ENCODE measurements around the gene MRPL49. TPM values are rescaled to one million over a fixed set of nuclear protein-coding genes. Genes with fewer than 3 reads are reported as not detected.

Gene MRPL49
- total RNA-seq, 4 donors from 2014 or later = 37.2 to 47.9 (median 43.2) TPM

DNA sequence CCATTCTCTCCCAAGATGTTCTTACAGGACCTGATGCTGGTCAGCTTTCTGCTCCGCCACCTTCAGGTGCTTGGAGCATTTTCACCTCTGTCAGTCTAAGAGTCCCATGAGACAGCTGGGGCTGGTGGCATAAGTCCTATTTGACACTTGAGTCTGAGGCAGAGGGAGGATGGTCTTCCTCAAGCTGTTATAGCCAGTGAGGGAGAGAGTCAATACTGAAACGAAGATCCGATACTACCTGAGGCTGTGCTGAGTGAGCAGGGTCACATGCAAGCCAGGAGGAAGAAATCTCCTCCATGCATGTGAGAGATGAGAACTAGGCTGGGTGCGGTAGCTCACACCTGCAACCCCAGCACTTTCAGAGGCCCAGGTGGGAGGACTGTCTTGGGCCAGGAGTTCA lies 32.5 kb upstream of the MRPL49 start:
- DNase-seq (ENCODE audit: low spot score) (no peak), ATAC-seq (ENCODE audit: low FRiP score) (no peak)
- TF ChIP-seq, protein P1, sequence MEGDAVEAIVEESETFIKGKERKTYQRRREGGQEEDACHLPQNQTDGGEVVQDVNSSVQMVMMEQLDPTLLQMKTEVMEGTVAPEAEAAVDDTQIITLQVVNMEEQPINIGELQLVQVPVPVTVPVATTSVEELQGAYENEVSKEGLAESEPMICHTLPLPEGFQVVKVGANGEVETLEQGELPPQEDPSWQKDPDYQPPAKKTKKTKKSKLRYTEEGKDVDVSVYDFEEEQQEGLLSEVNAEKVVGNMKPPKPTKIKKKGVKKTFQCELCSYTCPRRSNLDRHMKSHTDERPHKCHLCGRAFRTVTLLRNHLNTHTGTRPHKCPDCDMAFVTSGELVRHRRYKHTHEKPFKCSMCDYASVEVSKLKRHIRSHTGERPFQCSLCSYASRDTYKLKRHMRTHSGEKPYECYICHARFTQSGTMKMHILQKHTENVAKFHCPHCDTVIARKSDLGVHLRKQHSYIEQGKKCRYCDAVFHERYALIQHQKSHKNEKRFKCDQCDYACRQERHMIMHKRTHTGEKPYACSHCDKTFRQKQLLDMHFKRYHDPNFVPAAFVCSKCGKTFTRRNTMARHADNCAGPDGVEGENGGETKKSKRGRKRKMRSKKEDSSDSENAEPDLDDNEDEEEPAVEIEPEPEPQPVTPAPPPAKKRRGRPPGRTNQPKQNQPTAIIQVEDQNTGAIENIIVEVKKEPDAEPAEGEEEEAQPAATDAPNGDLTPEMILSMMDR (IDR thresholded peaks at IDR 0.05) = no peak

DNA sequence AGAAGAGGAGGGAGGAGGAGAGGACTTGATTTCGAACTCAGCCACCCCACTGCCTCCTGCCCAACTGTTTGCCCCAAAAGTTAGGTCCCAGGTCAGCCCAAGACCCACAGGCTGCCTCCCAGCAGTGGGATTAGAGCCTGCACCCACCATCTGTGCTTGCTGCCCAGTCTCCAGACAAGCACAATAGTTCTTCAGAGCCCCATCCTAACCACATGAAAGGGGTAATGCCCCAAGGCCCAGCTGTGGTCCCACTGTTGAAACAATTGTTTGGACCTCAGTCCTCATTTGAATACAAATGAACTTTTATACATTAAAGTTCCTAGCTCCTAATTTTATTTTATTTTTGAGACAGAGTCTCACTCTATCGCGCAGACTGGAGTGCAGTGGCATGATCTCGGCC lies 31.5 kb upstream of the MRPL49 start:
- DNase-seq (ENCODE audit: low spot score) (no peak), ATAC-seq (ENCODE audit: low FRiP score) (no peak)
- TF ChIP-seq, protein P1 (IDR thresholded peaks at IDR 0.05) = no peak

DNA sequence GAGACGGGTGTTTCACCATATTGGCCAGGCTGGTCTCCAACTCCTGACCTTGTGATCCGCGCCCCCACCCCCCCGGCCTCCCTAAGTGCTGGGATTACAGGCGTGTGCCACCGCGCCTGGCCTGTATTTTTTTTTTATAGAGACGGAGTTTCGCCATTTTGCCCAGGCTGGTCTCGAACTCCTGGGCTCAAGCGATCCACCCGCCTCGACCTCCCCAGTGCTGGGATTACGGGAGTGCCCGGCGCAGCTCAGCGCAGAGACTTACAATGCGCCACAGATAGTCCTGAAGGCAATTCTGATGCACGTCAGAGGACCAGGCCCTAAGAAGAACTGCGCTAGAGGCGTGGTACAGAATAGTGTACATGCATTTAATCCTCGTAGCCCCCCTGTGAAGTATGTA lies 26.7 kb upstream of the MRPL49 start:
- ATAC-seq (ENCODE audit: low FRiP score) (peak; percentile 5), DNase-seq (ENCODE audit: low spot score) (no peak)
- TF ChIP-seq, protein P1 (IDR thresholded peaks at IDR 0.05) = no peak

DNA sequence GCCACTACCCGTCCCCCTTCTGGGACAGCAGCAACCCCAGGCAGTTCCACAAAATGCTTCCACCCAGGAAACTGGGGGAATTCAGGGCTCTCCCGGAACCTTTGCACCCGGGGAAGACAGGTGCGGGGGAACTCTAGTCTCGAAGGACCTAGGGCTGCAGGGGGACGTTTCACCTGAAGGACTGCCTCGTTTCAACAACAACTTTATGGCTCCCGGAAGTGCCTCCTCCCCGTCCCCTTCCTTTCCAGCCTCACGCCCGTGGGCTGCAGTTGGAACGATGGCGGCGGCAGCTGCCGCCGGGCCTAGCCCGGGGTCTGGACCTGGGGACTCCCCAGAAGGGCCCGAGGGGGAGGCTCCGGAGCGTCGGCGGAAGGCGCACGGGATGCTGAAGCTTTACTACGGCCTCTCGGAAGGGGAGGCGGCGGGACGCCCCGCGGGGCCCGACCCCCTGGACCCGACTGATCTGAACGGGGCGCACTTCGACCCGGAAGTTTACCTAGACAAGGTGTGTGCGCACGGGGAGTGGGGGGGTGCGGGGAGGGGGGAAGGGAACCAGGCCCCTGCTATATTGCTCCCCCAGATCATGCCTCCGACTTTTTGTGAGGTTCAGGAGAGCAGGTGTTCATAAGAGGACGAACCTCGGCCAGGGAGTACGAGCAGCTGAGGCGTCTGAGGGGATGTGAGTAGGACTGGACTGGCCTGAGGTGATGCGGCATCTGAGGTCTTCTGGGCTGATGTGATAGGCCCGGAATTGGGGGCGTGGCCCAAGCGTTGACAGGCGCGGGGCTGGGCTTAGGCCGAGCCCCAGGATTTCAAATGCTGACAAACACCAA lies 25.9 kb upstream of the MRPL49 start, which contains the start of gene VPS51:
Gene VPS51 (plus strand): TSS at position 241 of the 833 bp plus-strand sequence. CDS start 37 bp downstream, at position 278.
- TF ChIP-seq, protein P1 (IDR thresholded peaks at IDR 0.05) = no peak
- ATAC-seq (ENCODE audit: low FRiP score) (peak; percentile 96), DNase-seq (ENCODE audit: low spot score) (peak; percentile 84)

DNA sequence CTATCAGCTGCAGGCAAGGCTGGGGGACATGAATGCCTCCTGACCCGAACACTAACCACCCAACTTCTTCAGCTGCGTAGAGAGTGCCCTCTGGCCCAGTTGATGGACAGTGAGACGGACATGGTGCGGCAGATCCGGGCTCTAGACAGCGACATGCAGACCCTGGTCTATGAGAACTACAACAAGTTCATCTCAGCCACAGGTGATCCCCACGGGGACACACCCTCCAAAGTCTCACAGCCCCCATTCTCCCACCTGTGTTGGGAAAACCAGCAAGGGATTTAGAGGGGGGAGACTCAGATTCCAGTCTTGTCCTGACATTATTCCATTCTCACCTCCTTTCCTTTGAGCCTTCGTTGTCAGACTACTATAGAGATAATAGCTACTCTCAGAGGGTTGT lies 25.2 kb upstream of the MRPL49 start:
- TF ChIP-seq, protein P1 (IDR thresholded peaks at IDR 0.05) = no peak
- DNase-seq (ENCODE audit: low spot score) (no peak), ATAC-seq (ENCODE audit: low FRiP score) (no peak)

DNA sequence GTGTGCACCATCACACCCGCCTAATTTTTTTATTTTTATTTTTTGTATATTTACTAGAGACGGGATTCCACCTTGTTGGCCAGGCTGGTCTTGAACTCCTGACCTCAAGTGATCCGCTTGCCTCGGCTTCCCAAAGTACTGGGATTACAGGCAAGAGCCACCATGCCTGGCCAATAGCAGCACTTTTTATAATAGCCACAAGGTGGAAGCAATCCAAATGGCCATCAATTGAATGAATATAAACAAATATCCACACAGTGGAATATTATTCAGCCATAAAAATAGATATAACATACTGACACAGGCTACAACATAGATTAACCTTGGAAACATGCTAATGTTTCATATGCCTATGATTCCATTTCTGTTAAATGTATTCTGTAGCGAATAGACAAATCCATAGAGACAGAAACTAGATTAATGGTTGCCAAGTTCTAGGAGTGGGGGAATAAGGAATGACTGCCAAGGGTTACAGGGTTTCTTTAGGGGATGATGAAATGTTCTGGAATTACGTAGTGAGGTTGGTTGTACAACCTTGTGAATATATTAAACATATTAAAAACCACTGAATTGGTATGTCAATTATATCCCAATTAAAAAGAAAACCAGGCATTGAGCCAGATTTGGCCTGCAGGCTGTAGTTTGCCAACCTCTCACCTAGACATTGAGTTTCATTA lies 21.3 kb upstream of the MRPL49 start:
- TF ChIP-seq, protein P1 (IDR thresholded peaks at IDR 0.05) = no peak
- no peak for ATAC-seq (ENCODE audit: low FRiP score)
- no peak for DNase-seq (ENCODE audit: low spot score)
